Stimulated activated CD8-positive, alpha-beta memory T cell treated with anti-CD3 and anti-CD28 coated beads, Interleukin-15, amount 100 ng/mL, for 48 hours (primary cell): ENCODE measurements around the gene TBK1.

ENCODE experiments used
- DNase-seq, 2 donors: peaks; one replicate each; pipeline ENCODE4 v3.0.0-alpha.2; 2020; ENCODE audit warnings: low read depth in 2 of 2

Gene TBK1

DNA sequence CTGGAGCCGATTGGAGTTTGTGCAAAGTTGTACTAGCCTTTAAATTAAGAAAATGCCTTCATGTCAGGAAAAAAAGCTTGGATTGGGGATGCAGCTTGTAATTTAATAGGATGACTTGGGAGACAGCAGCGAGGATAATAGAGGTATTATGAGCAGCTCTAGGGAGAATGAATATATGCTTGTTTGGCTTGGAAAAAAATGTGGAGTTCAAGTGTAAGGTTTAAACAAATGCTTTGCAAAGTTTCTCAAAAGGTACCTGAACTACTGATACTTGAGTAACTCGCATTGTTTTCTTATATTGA lies 93.1 kb downstream of the TBK1 start:
- DNase-seq, result no peak

GRCh38 chr12:64549108-64549507 lies 97.2 kb downstream of the TBK1 start:
- no peak for DNase-seq

DNA sequence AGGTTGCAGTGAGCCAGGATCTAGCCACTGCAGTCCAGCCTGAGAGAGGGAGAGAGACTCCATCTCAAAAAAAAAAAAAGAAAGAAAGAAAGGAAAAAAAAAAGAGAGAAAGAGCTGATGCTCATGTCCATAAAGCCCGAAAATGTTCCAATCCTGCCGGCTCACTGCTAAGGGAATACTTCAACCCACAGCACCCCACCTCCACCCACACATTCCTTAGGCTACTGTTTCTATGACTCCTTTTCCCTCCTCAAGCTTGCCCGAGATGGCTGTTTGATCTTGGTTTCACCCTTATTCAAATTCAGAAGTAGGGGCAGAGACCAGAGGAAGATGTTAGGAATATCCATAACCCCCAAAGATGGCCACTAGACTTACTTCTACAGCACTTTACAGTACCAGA lies 98.8 kb downstream of the TBK1 start:
- DNase-seq, result no peak

DNA sequence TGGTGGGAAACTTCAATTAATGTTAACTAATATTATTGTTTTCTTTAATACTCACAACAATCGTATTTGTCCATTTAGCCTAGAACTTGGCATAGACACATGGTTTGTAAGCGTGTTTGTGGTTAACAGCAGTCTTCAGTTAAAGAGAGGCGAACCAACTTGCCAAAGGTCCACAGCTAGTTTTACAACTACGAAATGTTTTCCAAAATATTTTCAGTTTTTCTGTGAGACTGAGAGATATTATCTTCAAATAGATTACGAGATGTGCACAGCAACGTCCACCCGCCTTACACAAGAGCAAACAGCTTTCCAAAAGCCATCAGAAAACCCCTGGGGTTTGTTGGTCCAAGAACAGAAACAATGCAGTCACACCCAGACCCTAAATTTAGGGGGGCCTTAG lies 99.8 kb downstream of the TBK1 start:
- no peak for DNase-seq
